PFSK-1 (cell line): Measurements from ENCODE around the gene C4orf17.

Source experiments
- FOXP2 ChIP-seq: optimal IDR thresholded peaks from 2 replicates; pipeline ENCODE3; 2011; ENCODE audit warnings: borderline replicate concordance, control low read depth, inconsistent platforms; ENCODE audit not compliant: insufficient read depth; ENCODE audit errors: extremely low read length, extremely low read depth
- POLR2AphosphoS5 ChIP-seq: IDR thresholded peaks from 2 replicates; pipeline ENCODE4 v1.6.1; 2012; ENCODE audit warnings: low read depth, mild to moderate bottlenecking, control low read depth, low read length, moderate library complexity
- SIN3A ChIP-seq: IDR thresholded peaks from 2 replicates; pipeline ENCODE4 v1.6.1; 2012; ENCODE audit warnings: mild to moderate bottlenecking, low read length, moderate library complexity, borderline replicate concordance; ENCODE audit not compliant: insufficient read depth
- TAF1 ChIP-seq: IDR thresholded peaks from 2 replicates; pipeline ENCODE4 v1.6.1; 2012; ENCODE audit warnings: low read length, control low read depth, borderline replicate concordance; ENCODE audit not compliant: insufficient read depth
- TF ChIP-seq, protein P1 (sequence below), 2 experiments: IDR thresholded peaks; 2 replicates each; pipeline versions ENCODE4 v1.6.1 to v1.8.0; 2011 to 2012; ENCODE audit warnings: low read depth in 2 of 2, low read length in 2 of 2, control low read depth in 1 of 2, inconsistent platforms in 1 of 2, mild to moderate bottlenecking in 1 of 2, moderate library complexity in 1 of 2; ENCODE audit not compliant: insufficient read depth in 1 of 2

The C4orf17 gene

GRCh38 chr4:99587309-99587708 lies 76.5 kb downstream of the C4orf17 start:
- TF ChIP-seq, protein P1, sequence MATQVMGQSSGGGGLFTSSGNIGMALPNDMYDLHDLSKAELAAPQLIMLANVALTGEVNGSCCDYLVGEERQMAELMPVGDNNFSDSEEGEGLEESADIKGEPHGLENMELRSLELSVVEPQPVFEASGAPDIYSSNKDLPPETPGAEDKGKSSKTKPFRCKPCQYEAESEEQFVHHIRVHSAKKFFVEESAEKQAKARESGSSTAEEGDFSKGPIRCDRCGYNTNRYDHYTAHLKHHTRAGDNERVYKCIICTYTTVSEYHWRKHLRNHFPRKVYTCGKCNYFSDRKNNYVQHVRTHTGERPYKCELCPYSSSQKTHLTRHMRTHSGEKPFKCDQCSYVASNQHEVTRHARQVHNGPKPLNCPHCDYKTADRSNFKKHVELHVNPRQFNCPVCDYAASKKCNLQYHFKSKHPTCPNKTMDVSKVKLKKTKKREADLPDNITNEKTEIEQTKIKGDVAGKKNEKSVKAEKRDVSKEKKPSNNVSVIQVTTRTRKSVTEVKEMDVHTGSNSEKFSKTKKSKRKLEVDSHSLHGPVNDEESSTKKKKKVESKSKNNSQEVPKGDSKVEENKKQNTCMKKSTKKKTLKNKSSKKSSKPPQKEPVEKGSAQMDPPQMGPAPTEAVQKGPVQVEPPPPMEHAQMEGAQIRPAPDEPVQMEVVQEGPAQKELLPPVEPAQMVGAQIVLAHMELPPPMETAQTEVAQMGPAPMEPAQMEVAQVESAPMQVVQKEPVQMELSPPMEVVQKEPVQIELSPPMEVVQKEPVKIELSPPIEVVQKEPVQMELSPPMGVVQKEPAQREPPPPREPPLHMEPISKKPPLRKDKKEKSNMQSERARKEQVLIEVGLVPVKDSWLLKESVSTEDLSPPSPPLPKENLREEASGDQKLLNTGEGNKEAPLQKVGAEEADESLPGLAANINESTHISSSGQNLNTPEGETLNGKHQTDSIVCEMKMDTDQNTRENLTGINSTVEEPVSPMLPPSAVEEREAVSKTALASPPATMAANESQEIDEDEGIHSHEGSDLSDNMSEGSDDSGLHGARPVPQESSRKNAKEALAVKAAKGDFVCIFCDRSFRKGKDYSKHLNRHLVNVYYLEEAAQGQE (IDR thresholded peaks at IDR 0.05; ENCODE audit: insufficient read depth in 1 of 2, low read depth in 2 of 2, low read length in 2 of 2): no peak
- no peak for TF ChIP-seq TAF1
- TF ChIP-seq SIN3A: no peak

DNA sequence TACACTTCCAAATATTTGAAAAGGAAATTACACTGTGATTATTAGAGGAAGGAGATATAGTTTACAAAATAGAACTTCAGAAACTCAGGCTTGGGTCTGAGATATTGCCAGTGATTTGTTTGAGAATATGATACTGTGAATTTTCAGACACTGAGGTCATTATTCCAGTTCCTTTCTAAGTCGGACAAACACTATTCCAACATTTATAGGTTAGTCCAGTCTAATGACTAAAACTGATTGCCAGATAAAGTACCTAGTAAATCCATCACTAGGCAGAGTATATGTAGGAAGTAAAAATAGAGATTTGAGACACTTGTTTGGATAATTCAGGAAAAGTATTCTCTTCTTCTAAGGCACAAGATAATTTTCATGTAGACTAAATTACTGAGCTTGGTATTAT lies 77.0 kb downstream of the C4orf17 start:
- TF ChIP-seq SIN3A: no peak
- TF ChIP-seq, protein P1 (IDR thresholded peaks at IDR 0.05; ENCODE audit: insufficient read depth in 1 of 2, low read depth in 2 of 2, low read length in 2 of 2): no peak
- no peak for TF ChIP-seq TAF1
- TF ChIP-seq FOXP2: no peak
- no peak for TF ChIP-seq POLR2AphosphoS5

- TF ChIP-seq TAF1 (no peak), POLR2AphosphoS5 (no peak), FOXP2 (no peak), SIN3A (no peak)
- TF ChIP-seq, protein P1 (IDR thresholded peaks at IDR 0.05; ENCODE audit: insufficient read depth in 1 of 2, low read depth in 2 of 2, low read length in 2 of 2): no peak
Measured at GRCh38 chr4:99591757-99592156, 80.9 kb downstream of the C4orf17 start.
